H1 (cell line): ENCODE data around the gene PTPN12. TPM values are rescaled to one million over a fixed set of nuclear protein-coding genes. Genes with fewer than 3 reads are reported as not detected.

Experiments
- CTCF ChIA-PET: fragments of 300-600 bp; sonication (Branson Sonifier 250); formaldehyde crosslinking; loops from one replicate; lab custom pipeline; 2021; ENCODE audit not compliant: partially characterized antibody; lab: Charles Lee
- POLR2A ChIA-PET: fragments of 300-600 bp; sonication (Branson Sonifier 250); formaldehyde crosslinking; loops from one replicate; lab custom pipeline; 2021; ENCODE audit warnings: inconsistent platforms; ENCODE audit not compliant: partially characterized antibody; lab: Charles Lee
- DNase-seq, 2 experiments: peaks; one replicate each; pipeline versions ENCODE4 v3.0.0 to v3.0.0-alpha.2; 2010 to 2022; ENCODE audit warnings: low spot score in 2 of 2, low read depth in 1 of 2, mixed read lengths in 1 of 2
- FAIRE-seq: peaks from 2 replicates; lab custom pipeline; 2011; peaks lifted over from hg19 to GRCh38; lab: Jason Lieb, UNC
- H2AFZ ChIP-seq: 2 replicates; pipeline ENCODE4 v1.8.1; 2012; ENCODE audit warnings: low read length, inconsistent platforms
- H2AK5ac ChIP-seq: 2 replicates; pipeline ENCODE4 v1.6.1; 2013; ENCODE audit warnings: low read depth, low read length
- H2BK120ac ChIP-seq: replicated peaks from 2 replicates; pipeline ENCODE3; 2013; ENCODE audit warnings: low read depth, low read length, inconsistent platforms
- H2BK12ac ChIP-seq: 2 replicates; pipeline ENCODE4 v1.6.1; 2013; ENCODE audit warnings: low read depth, low read length
- H2BK15ac ChIP-seq: 2 replicates; pipeline ENCODE4 v1.6.1; 2013; ENCODE audit warnings: low read length
- H2BK20ac ChIP-seq: 2 replicates; pipeline ENCODE4 v1.6.1; 2013; ENCODE audit warnings: low read length
- H2BK5ac ChIP-seq: 2 replicates; pipeline ENCODE4 v1.6.1; 2013; ENCODE audit warnings: low read depth, low read length
- H3K14ac ChIP-seq: 2 replicates; pipeline ENCODE4 v1.6.1; 2013; ENCODE audit warnings: inconsistent platforms; ENCODE audit not compliant: insufficient read length
- H3K18ac ChIP-seq: 2 replicates; pipeline ENCODE4 v1.6.1; 2013; ENCODE audit warnings: low read length; ENCODE audit errors: extremely low read depth
- H3K23ac ChIP-seq: 2 replicates; pipeline ENCODE4 v1.6.1; 2013; ENCODE audit warnings: inconsistent platforms; ENCODE audit not compliant: insufficient read length
- H3K23me2 ChIP-seq: 2 replicates; pipeline ENCODE4 v1.6.1; 2013; ENCODE audit warnings: low read depth, low read length
- H3K27ac ChIP-seq: 2 replicates; pipeline ENCODE4 v1.6.1; 2011; ENCODE audit warnings: low read depth, low read length, inconsistent platforms
- H3K27me3 ChIP-seq, 4 experiments: replicated peaks in 1 of 4; 1 replicate in 1 of 4; 2 replicates in 3 of 4; pipeline versions ENCODE4 v1.6.1 to v1.8.1; 2011 to 2013; ENCODE audit warnings: low read length in 3 of 4, mild to moderate bottlenecking in 3 of 4, inconsistent platforms in 2 of 4, mixed read lengths in 2 of 4, moderate library complexity in 1 of 4; ENCODE audit not compliant: control insufficient read depth in 3 of 4, insufficient read depth in 3 of 4; ENCODE audit errors: extremely low read depth in 1 of 4
- H3K36me3 ChIP-seq, 4 experiments: 2 replicates each; pipeline versions ENCODE4 v1.6.1 to v1.8.1; 2011 to 2013; ENCODE audit warnings: mild to moderate bottlenecking in 4 of 4, low read length in 3 of 4, moderate library complexity in 2 of 4, control low read depth in 1 of 4, inconsistent platforms in 1 of 4; ENCODE audit not compliant: insufficient read depth in 4 of 4, control insufficient read depth in 2 of 4
- H3K4ac ChIP-seq: replicated peaks from 2 replicates; pipeline ENCODE3; 2013; ENCODE audit warnings: low read length, low read depth, mixed read lengths, inconsistent platforms; ENCODE audit not compliant: insufficient read length
- H3K4me1 ChIP-seq, 4 experiments: replicated peaks in 1 of 4; 1 replicate in 1 of 4; 2 replicates in 3 of 4; pipeline versions ENCODE4 v1.6.1 to v1.8.1; 2011 to 2013; ENCODE audit warnings: low read length in 3 of 4, inconsistent platforms in 2 of 4, mixed read lengths in 1 of 4; ENCODE audit not compliant: insufficient read depth in 4 of 4, control insufficient read depth in 3 of 4
- H3K4me2 ChIP-seq, 2 experiments: 2 replicates each; pipeline versions ENCODE4 v1.6.1 to v1.8.1; 2011 to 2013; ENCODE audit warnings: low read depth in 2 of 2, low read length in 2 of 2, control low read depth in 1 of 2, inconsistent platforms in 1 of 2, mild to moderate bottlenecking in 1 of 2; ENCODE audit not compliant: insufficient read depth in 1 of 2
- H3K4me3 ChIP-seq, 4 experiments: fragments of 200-600, 300-600 bp in 1 of 4; sonication (generic), shearing (Covaris generic), sonication (Bioruptor Twin) in 1 of 4; 2 replicates each; pipeline versions ENCODE4 v1.5.1 to v1.8.1; 2011 to 2016; ENCODE audit warnings: low read length in 4 of 4, low read depth in 3 of 4, control low read depth in 2 of 4, inconsistent platforms in 2 of 4, mild to moderate bottlenecking in 2 of 4, mixed read lengths in 1 of 4, moderate library complexity in 1 of 4; ENCODE audit not compliant: insufficient read depth in 2 of 4; ENCODE audit errors: extremely low read depth in 1 of 4
- H3K56ac ChIP-seq: replicated peaks from 2 replicates; pipeline ENCODE3; 2013; ENCODE audit warnings: low read depth, mild to moderate bottlenecking, mixed read lengths, low read length, inconsistent platforms; ENCODE audit not compliant: insufficient read length
- H3K79me1 ChIP-seq: 2 replicates; pipeline ENCODE4 v1.6.1; 2013; ENCODE audit warnings: low read depth, low read length, control low read depth
- H3K79me2 ChIP-seq, 2 experiments: 2 replicates each; pipeline versions ENCODE4 v1.6.1 to v1.8.1; 2012 to 2013; ENCODE audit warnings: low read length in 2 of 2, mild to moderate bottlenecking in 2 of 2, inconsistent platforms in 1 of 2; ENCODE audit not compliant: insufficient read depth in 2 of 2, control insufficient read depth in 1 of 2
- H3K9ac ChIP-seq, 4 experiments: replicated peaks in 1 of 4; 1 replicate in 1 of 4; 2 replicates in 3 of 4; pipeline versions ENCODE4 v1.6.1 to v1.8.1; 2011 to 2013; ENCODE audit warnings: low read depth in 3 of 4, low read length in 3 of 4, control low read depth in 2 of 4, mild to moderate bottlenecking in 2 of 4, moderate library complexity in 2 of 4, inconsistent platforms in 1 of 4; ENCODE audit errors: extremely low read depth in 1 of 4
- H3K9me3 ChIP-seq, 2 experiments: 2 replicates each; pipeline versions ENCODE4 v1.6.1 to v1.8.1; 2012 to 2013; ENCODE audit warnings: mild to moderate bottlenecking in 2 of 2, moderate library complexity in 2 of 2, control low read depth in 1 of 2, inconsistent platforms in 1 of 2, low read depth in 1 of 2, low read length in 1 of 2, mixed read lengths in 1 of 2; ENCODE audit not compliant: insufficient read depth in 2 of 2
- H4K20me1 ChIP-seq, 2 experiments: replicated peaks in 1 of 2; 2 replicates each; pipeline versions ENCODE3 to v1.8.1; 2011 to 2013; ENCODE audit warnings: inconsistent platforms in 2 of 2, low read length in 2 of 2, mild to moderate bottlenecking in 1 of 2; ENCODE audit not compliant: insufficient read depth in 2 of 2, control insufficient read depth in 1 of 2
- H4K5ac ChIP-seq: 2 replicates; pipeline ENCODE4 v1.6.1; 2013; ENCODE audit warnings: low read length, low read depth, mixed read lengths, inconsistent platforms; ENCODE audit not compliant: insufficient read length
- H4K8ac ChIP-seq: 2 replicates; pipeline ENCODE4 v1.8.0; 2013; ENCODE audit warnings: mild to moderate bottlenecking, moderate library complexity, low read length, inconsistent platforms; ENCODE audit not compliant: insufficient read depth; ENCODE audit errors: extremely low read depth
- H4K91ac ChIP-seq: replicated peaks from 2 replicates; pipeline ENCODE3; 2013; ENCODE audit warnings: low read length, mixed read lengths, inconsistent platforms; ENCODE audit not compliant: insufficient read length
- KDM4A ChIP-seq: IDR thresholded peaks from one replicate; pipeline ENCODE4 v1.7.1; 2012; ENCODE audit warnings: low read depth, mild to moderate bottlenecking, moderate library complexity, low read length, inconsistent platforms; ENCODE audit not compliant: severe bottlenecking
- NRF1 ChIP-seq: IDR thresholded peaks from 2 replicates; pipeline ENCODE4 v1.6.1; 2011; ENCODE audit warnings: mild to moderate bottlenecking, low read depth, low read length, improper control_type of control experiment
- SAP30 ChIP-seq: fragments of 300-600 bp; sonication (generic); IDR thresholded peaks from 2 replicates; pipeline ENCODE4 v1.7.1; 2012; ENCODE audit warnings: low read length, moderate library complexity, mild to moderate bottlenecking, inconsistent platforms; ENCODE audit not compliant: insufficient read depth, insufficient replicate concordance
- WGBS, 2 experiments: shearing (Covaris generic) in 1 of 2; methylation state at CpG; one replicate each; pipeline versions ENCODE4 v1.1.6 to v1.1.7; 2013 to 2015; ENCODE audit warnings: low lambda C conversion rate in 2 of 2, mixed read lengths in 2 of 2, inconsistent platforms in 1 of 2, low coverage in 1 of 2, missing lambda C conversion rate in 1 of 2; ENCODE audit not compliant: insufficient replicate concordance in 2 of 2, insufficient coverage in 1 of 2, insufficient read length in 1 of 2; ENCODE audit errors: extremely low coverage in 1 of 2, missing lambda C conversion rate in 1 of 2; 5-methylcytosine and 5-hydroxymethylcytosine counted together
- polyA plus RNA-seq, 7 experiments: library from polyadenylated mRNA; depleted of rRNA in 3 of 7; stranded (reverse) in 5 of 7; unstranded in 2 of 7; fragments of >200 nt in 5 of 7; fragments of 200-250 nt in 2 of 7; gene quantifications; 1 replicate in 5 of 7; 2 replicates in 1 of 7; 4 replicates in 1 of 7; pipeline versions ENCODE4 v1.2.1 to v1.2.3, GENCODE V29; 2011 to 2013; ENCODE audit warnings: missing spikeins in 2 of 7, mixed read lengths in 2 of 7
- total RNA-seq: library from RNA; stranded (reverse); fragmentation: NEBNext Ultra II Directional; extraction: Animal tissue kit (Norgen Biotek cat#: 25700); gene quantifications from 2 replicates; pipeline ENCODE4 v1.2.1, GENCODE V29; 2021

The PTPN12 gene
- total and polyA plus RNA-seq, 2 of the 8 experiments (the other 6 are each of a cell fraction or from before 2014, with no cell fraction given) = 39.7 to 132 TPM

GRCh38 chr7:77544518-77544917 lies 7.4 kb downstream of the PTPN12 start:
- CTCF ChIA-PET = no interaction called here
- WGBS, 2 experiments = 86% methylated on average over 2 of the region's 2 CpGs; no CpG with 5 or more reads in 1 of the 2 experiments
- H3K4me1 ChIP-seq = peaks cover 0 to 4% (median 3%) of the 10 kb centered on the region in 4 experiments; a peak in 3 of 7 replicates
- H3K4ac ChIP-seq = no peak overlapping the region
- H3K27ac ChIP-seq = no peak overlapping the region
- no peak overlapping the region for H2AK5ac ChIP-seq
- DNase-seq (no peak), FAIRE-seq (no peak)
- no peak overlapping the region for H2BK20ac ChIP-seq
- H3K79me2 ChIP-seq = peaks cover 54 to 100% of the 10 kb centered on the region in 2 experiments
- H3K79me1 ChIP-seq = peaks cover 2% of the 10 kb centered on the region; the same call in 1 of the 2 replicates
- no peak overlapping the region for H4K5ac ChIP-seq
- no peak overlapping the region for H3K18ac ChIP-seq
- peaks cover 29 to 35% of the 10 kb centered on the region in 2 experiments for H4K20me1 ChIP-seq
- H2BK12ac ChIP-seq = no peak overlapping the region
- no peak overlapping the region for H2AFZ ChIP-seq
- no peak overlapping the region for H2BK15ac ChIP-seq
- H2BK120ac ChIP-seq = no peak overlapping the region
- no peak overlapping the region for H4K91ac ChIP-seq
- H3K9me3 ChIP-seq = no peaks in the 10 kb centered on the region
- no peak overlapping the region for H3K56ac ChIP-seq
- no peaks in the 10 kb centered on the region for H3K36me3 ChIP-seq
- H3K14ac ChIP-seq = no peak overlapping the region
- H3K27me3 ChIP-seq = no peaks in the 10 kb centered on the region
- H3K4me2 ChIP-seq = no peak overlapping the region
- no peak overlapping the region for H4K8ac ChIP-seq
- H3K23me2 ChIP-seq = no peaks in the 10 kb centered on the region
- no peak for TF ChIP-seq SAP30
- no peak for TF ChIP-seq NRF1
- TF ChIP-seq KDM4A = no peak
- no peak overlapping the region for H2BK5ac ChIP-seq
- H3K4me3 ChIP-seq = no peak overlapping the region
- H3K23ac ChIP-seq = no peak overlapping the region
- H3K9ac ChIP-seq = no peak overlapping the region
- POLR2A ChIA-PET = interaction anchor here (1.4 kb wide), 1 partner anchor 12 kb away, joined by 3 read pairs; no protein-coding TSS in a partner anchor
